ES-I3 (cell line): ENCODE results near the gene APOC3.
"Not testable (repeated sequence)": the region's sequence is repeated elsewhere in the genome, so short reads cannot be mapped to it uniquely, and the experiment has no call there.

Experiments
- H3K36me3 ChIP-seq: 2 replicates; pipeline ENCODE4 v1.6.1; 2013; ENCODE audit warnings: mild to moderate bottlenecking, low read length, control low read depth, moderate library complexity; ENCODE audit not compliant: insufficient read depth
- H3K4me1 ChIP-seq: 2 replicates; pipeline ENCODE4 v1.6.1; 2013; ENCODE audit warnings: mild to moderate bottlenecking, control low read depth, low read length; ENCODE audit not compliant: insufficient read depth
- H3K9ac ChIP-seq: 2 replicates; pipeline ENCODE4 v1.6.1; 2013; ENCODE audit warnings: low read depth, mild to moderate bottlenecking, low read length, moderate library complexity
- H3K9me3 ChIP-seq: 2 replicates; pipeline ENCODE4 v1.6.1; 2013; ENCODE audit warnings: mild to moderate bottlenecking, low read length, moderate library complexity; ENCODE audit not compliant: control insufficient read depth, insufficient read depth

Gene APOC3

DNA sequence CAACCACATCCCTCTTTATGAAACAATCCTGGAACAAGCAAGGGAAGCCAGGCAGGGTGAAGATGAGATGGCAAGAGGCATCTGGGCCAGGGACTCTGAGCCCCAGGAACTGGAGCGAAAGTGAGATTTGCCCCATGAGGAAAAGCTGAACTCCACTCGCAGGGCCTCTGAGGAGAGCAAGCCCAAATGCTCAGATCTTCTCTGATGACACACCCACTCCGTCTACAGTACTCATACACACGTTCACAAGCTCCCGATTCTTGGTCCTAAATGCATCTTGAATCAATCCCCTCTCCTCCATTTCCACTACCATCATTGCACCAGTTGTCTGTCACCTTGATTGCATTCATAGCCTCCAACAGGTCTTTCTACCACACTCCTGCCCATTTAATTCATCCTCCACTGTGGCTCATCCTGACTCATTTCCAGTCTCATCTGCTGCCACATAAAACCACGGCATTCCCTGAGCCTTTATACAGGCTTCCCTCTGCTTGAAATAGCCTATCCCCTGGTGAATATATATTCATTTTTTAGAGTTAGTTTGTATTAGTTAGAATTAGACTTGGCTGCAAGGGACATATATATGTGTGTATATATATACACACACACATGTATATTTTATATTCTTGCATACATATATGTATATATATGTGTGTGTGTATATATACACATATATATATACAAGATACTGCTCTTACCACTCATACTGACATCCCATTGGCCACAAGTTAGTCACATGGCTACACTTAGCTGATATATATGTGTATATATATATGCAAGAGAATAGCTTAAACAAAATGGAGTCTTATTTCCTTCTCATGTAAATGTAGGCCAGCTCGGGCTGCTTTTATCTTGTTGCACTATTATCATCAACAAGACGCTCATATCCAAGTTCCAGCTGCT is 36.6 kb upstream of the APOC3 start:
- H3K9ac ChIP-seq: no peak overlapping the region
- H3K9me3 ChIP-seq: no peaks in the 10 kb centered on the region
- H3K36me3 ChIP-seq: no peaks in the 10 kb centered on the region
- H3K4me1 ChIP-seq: no peaks in the 10 kb centered on the region

DNA sequence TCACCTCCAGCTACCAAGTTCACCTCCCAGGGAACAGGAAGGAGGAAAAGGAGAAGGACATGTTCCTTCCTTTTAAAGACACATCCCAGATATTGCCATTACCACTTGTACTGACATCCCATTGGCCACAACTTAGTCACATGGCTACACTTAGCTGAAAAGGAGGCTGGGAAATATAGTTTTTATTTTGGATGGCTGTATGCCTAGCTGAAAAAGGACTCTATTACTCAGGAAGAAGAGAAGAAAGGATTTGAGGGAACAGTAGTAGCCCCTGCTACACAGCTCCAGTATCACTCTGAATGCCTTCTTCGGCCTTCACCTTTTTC is 36.0 kb upstream of the APOC3 start:
- Histone ChIP-seq H3K36me3 (no peaks in the 10 kb centered on the region), H3K9me3 (no peaks in the 10 kb centered on the region), H3K9ac (no peak overlapping the region), H3K4me1 (no peaks in the 10 kb centered on the region)

GRCh38 chr11:116794851-116795250 is 34.9 kb upstream of the APOC3 start:
- Histone ChIP-seq H3K9me3 (no peaks in the 10 kb centered on the region), H3K9ac (no peak overlapping the region), H3K36me3 (no peaks in the 10 kb centered on the region), H3K4me1 (no peaks in the 10 kb centered on the region)

DNA sequence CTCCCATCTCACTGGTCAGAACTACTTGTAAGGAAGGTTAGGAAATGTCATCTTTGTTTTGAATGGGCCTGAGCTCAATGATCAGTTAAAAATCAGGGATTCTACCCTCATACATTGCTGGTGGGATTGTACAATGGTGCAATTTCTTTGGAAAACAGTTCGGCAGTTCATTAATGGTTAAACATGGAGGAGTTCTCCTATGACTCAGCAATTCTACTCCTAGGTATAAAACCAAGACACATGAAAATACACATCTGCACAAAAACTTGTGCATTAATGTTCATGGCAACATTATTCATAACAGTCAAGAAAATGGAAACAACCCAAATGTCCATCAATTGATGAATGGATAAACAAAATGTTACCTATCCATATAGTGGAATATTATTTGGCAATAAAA is 33.2 kb upstream of the APOC3 start:
- Histone ChIP-seq H3K36me3 (no peaks in the 10 kb centered on the region), H3K9ac (no peak overlapping the region), H3K9me3 (no peaks in the 10 kb centered on the region), H3K4me1 (no peaks in the 10 kb centered on the region)

DNA sequence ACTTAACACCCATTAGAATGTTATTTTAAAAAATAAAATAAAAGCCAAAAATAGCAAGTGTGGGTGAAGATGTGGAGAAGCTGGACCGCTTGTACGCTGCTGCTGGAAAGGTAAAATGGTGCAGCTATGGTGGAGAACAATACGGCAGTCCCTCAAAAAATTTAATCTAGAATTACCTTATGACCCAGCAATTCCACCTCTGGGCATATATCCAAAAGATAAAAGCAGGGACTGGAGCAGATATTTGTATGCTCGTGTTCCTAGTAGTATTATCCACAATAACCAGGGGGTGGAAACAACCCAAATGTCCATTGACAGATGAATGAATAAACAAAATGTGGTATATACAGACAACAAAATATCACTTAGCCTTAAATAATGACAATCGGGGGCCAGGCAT is 31.9 kb upstream of the APOC3 start:
- Histone ChIP-seq H3K36me3 (no peaks in the 10 kb centered on the region), H3K9me3 (no peaks in the 10 kb centered on the region), H3K9ac (no peak overlapping the region), H3K4me1 (no peaks in the 10 kb centered on the region)

- no peak overlapping the region for H3K9ac ChIP-seq
- H3K36me3 ChIP-seq: no peaks in the 10 kb centered on the region
- H3K4me1 ChIP-seq: no peaks in the 10 kb centered on the region
- H3K9me3 ChIP-seq: no peaks in the 10 kb centered on the region
These were observed 31.3 kb upstream of the APOC3 start for GRCh38 chr11:116798368-116798767.

GRCh38 chr11:116800610-116801009 is 29.1 kb upstream of the APOC3 start:
- Histone ChIP-seq H3K4me1 (no peaks in the 10 kb centered on the region), H3K9me3 (no peaks in the 10 kb centered on the region), H3K36me3 (no peaks in the 10 kb centered on the region), H3K9ac (no peak overlapping the region)

GRCh38 chr11:116801662-116802061 is 28.0 kb upstream of the APOC3 start:
- H3K9ac ChIP-seq, H3K36me3 ChIP-seq, H3K9me3 ChIP-seq, H3K4me1 ChIP-seq: not testable (repeated sequence)

DNA sequence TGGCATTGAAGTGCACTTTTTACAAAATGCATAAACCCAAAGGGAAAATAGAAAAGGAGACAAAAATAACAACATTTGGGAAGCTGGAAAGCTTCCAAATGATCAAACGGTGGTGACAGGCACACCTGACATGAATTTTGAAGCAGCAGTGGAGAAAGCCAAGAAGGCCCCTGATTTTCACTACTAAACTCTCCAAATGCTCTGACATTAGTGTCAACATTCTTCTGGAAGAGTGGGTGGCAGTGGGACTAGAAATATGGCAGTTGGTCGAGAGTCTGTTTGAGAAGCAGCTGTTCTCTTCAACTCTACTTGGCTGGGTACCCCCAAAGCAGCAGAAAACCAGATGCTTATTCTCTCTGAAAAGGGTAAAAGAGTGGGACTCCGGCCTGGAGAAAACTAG is 25.7 kb upstream of the APOC3 start:
- no peaks in the 10 kb centered on the region for H3K4me1 ChIP-seq
- no peaks in the 10 kb centered on the region for H3K36me3 ChIP-seq
- H3K9ac ChIP-seq: no peak overlapping the region
- H3K9me3 ChIP-seq: no peaks in the 10 kb centered on the region

GRCh38 chr11:116807601-116808261 is 22.0 kb upstream of the APOC3 start:
- H3K4me1 ChIP-seq: no peaks in the 10 kb centered on the region
- H3K36me3 ChIP-seq: no peaks in the 10 kb centered on the region
- no peak overlapping the region for H3K9ac ChIP-seq
- no peaks in the 10 kb centered on the region for H3K9me3 ChIP-seq

DNA sequence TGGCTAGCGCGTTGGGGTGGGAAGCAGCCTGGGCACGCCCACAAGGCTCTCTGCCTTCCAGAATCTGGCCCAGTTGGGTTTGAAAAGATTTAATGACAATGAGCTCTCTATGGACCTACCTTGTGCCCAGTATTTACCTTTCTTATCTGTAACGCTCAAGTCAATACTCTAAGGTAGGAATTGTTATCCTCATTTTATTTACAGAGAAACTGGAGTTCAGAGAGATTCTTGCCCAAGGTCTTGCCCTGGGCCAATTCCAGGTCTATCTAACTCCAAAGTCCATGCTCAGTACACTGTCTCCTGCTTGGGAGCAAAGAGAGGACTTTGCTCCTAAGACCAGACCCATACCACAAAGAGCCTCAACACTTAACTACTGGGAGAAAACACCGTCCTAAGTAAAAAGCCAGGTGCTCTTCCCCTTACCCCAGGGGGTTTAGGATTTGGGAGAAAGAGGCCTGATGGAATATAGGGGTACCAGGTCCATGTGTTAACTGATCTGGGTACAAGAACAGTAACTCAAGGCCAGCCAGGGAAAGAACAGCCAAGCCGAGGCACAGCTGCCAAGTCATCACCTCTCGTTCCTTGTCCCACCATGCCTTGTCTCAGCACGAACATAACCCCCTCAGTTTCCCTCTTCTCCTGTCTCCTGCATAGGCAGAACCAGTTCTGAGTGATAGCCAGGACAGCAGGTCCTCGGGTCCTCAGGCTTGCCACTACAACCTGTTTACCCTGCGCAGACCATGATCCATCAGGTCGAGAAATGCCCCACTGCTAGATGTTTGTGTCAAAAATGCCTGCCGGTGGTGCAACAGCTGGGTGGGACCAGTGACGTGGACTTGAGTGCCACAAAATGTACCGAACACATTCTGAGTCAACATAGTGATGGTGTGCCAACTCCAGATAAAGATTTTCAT is 21.2 kb upstream of the APOC3 start:
- no peaks in the 10 kb centered on the region for H3K36me3 ChIP-seq
- no peaks in the 10 kb centered on the region for H3K9me3 ChIP-seq
- no peaks in the 10 kb centered on the region for H3K4me1 ChIP-seq
- no peak overlapping the region for H3K9ac ChIP-seq

GRCh38 chr11:116811194-116811593 is 18.5 kb upstream of the APOC3 start:
- H3K36me3 ChIP-seq: no peaks in the 10 kb centered on the region
- no peaks in the 10 kb centered on the region for H3K9me3 ChIP-seq
- H3K4me1 ChIP-seq: no peaks in the 10 kb centered on the region
- no peak overlapping the region for H3K9ac ChIP-seq

DNA sequence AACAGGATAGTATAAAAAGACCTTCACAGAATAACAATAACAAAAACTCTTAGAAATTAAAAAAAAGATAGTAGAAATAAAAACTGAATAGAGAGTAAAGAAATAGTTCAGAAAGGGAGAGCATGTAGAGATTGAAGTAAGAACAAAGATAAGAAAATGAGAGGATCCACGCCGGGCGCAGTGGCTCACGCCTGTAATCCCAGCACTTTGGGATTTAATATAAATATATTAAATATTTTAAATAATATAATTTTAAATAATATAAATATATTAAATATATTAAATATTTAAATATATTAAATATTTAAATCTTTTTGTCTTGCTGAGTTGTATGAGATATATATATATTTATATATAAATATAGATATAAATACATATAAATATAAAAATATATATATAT is 17.6 kb upstream of the APOC3 start:
- Histone ChIP-seq H3K9me3 (no peaks in the 10 kb centered on the region), H3K4me1 (no peaks in the 10 kb centered on the region), H3K9ac (no peak overlapping the region), H3K36me3 (no peaks in the 10 kb centered on the region)

DNA sequence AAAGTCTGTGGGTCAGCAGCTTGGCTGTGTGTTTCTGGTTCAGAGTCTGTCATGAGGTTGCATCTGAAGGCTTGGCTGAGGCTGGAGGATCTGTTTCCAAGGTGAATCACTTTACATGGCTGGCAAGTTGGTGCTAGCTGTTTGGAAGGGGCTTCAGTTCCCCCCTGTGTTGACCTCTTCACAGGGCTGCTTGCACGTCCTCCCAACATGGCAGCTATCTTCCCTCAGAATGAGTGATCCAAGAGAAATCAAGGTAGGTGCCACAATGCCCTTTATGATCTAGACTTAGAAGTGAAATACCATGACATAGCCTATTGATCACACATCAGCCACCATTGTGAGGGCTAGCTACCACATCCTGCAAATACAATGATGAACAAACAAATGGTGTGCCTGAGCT is 16.5 kb upstream of the APOC3 start:
- Histone ChIP-seq H3K4me1 (no peaks in the 10 kb centered on the region), H3K9me3 (no peaks in the 10 kb centered on the region)

More for the DNA sequence above, 16.5 kb upstream of the APOC3 start:
- Histone ChIP-seq H3K9ac (no peak overlapping the region), H3K36me3 (no peaks in the 10 kb centered on the region)
